HEK293T (cell line): ENCODE measurements around the gene COL6A1.

Experiments
- BHLHE40 ChIP-seq: fragments of 450-650 bp; IDR thresholded peaks from 2 replicates; pipeline ENCODE4 v1.6.1; 2016; ENCODE audit warnings: mild to moderate bottlenecking, moderate library complexity, borderline replicate concordance
- ELF4 ChIP-seq: fragments of 450-650 bp; IDR thresholded peaks from 2 replicates; pipeline ENCODE4 v1.6.1; 2017; ENCODE audit warnings: antibody characterized with exemption
- FOXA1 ChIP-seq: fragments of 450-650 bp; IDR thresholded peaks from 2 replicates; pipeline ENCODE4 v1.6.1; 2016; ENCODE audit warnings: mild to moderate bottlenecking
- FOXK2 ChIP-seq: fragments of 450-650 bp; IDR thresholded peaks from 2 replicates; pipeline ENCODE4 v1.6.1; 2016; ENCODE audit warnings: mild to moderate bottlenecking
- FOXM1 ChIP-seq: fragments of 450-650 bp; IDR thresholded peaks from 2 replicates; pipeline ENCODE4 v1.6.1; 2017; ENCODE audit warnings: mild to moderate bottlenecking, borderline replicate concordance
- HDGF ChIP-seq: fragments of 450-650 bp; IDR thresholded peaks from 2 replicates; pipeline ENCODE4 v1.6.1; 2017; ENCODE audit warnings: antibody characterized with exemption, borderline replicate concordance
- LEF1 ChIP-seq: fragments of 450-650 bp; IDR thresholded peaks from 2 replicates; pipeline ENCODE4 v1.6.1; 2017; ENCODE audit warnings: mild to moderate bottlenecking, borderline replicate concordance
- NFRKB ChIP-seq: fragments of 450-650 bp; IDR thresholded peaks from 2 replicates; pipeline ENCODE4 v1.6.1; 2016; ENCODE audit warnings: mild to moderate bottlenecking, moderate library complexity
- PKNOX1 ChIP-seq: fragments of 450-650 bp; IDR thresholded peaks from 2 replicates; pipeline ENCODE4 v1.6.1; 2016
- SP1 ChIP-seq: fragments of 450-650 bp; IDR thresholded peaks from 2 replicates; pipeline ENCODE4 v1.6.1; 2017
- TARDBP ChIP-seq: fragments of 450-650 bp; IDR thresholded peaks from 2 replicates; pipeline ENCODE4 v1.6.1; 2016
- ZNF384 ChIP-seq: fragments of 450-650 bp; IDR thresholded peaks from 2 replicates; pipeline ENCODE4 v1.6.1; 2016

- no peak for TF ChIP-seq ELF4
- no peak for TF ChIP-seq PKNOX1
- TF ChIP-seq FOXK2 = no peak
- no peak for TF ChIP-seq ZNF384
- no peak for TF ChIP-seq BHLHE40
- TF ChIP-seq FOXM1 = no peak
- TF ChIP-seq TARDBP = no peak
- no peak for TF ChIP-seq LEF1
- no peak for TF ChIP-seq SP1
- no peak for TF ChIP-seq FOXA1
- TF ChIP-seq HDGF = no peak
- TF ChIP-seq NFRKB = no peak
These were observed 33.3 kb downstream of the COL6A1 start for GRCh38 chr21:46014828-46015227.
